Fibroblast of lung (primary cell): ENCODE measurements around the gene MAPT. TPM values are rescaled to one million over a fixed set of nuclear protein-coding genes. Genes with fewer than 3 reads are reported as not detected.

Experiments
- DNase-seq, 2 donors: peaks; one replicate each; pipeline versions ENCODE4 v3.0.0 to v3.0.0-alpha.2; 2010; ENCODE audit warnings: low read depth in 2 of 2
- H2AFZ ChIP-seq: 2 replicates; pipeline ENCODE4 v1.5.1; 2012; ENCODE audit warnings: low read length, control low read depth, inconsistent platforms
- H3K27ac ChIP-seq: 2 replicates; pipeline ENCODE4 v1.5.1; 2011; ENCODE audit warnings: low read length, control low read depth; ENCODE audit not compliant: insufficient read depth
- H3K27me3 ChIP-seq: 2 replicates; pipeline ENCODE4 v1.5.1; 2011; ENCODE audit warnings: mild to moderate bottlenecking, low read length; ENCODE audit not compliant: control insufficient read depth, insufficient read depth
- H3K36me3 ChIP-seq: 2 replicates; pipeline ENCODE4 v1.5.1; 2011; ENCODE audit warnings: low read length; ENCODE audit not compliant: control insufficient read depth, insufficient read depth
- H3K4me1 ChIP-seq: 2 replicates; pipeline ENCODE4 v1.5.1; 2011; ENCODE audit warnings: low read length; ENCODE audit not compliant: control insufficient read depth, insufficient read depth; ENCODE audit errors: extremely low read depth
- H3K4me2 ChIP-seq: 2 replicates; pipeline ENCODE4 v1.5.1; 2011; ENCODE audit warnings: low read length, control low read depth; ENCODE audit not compliant: insufficient read depth; ENCODE audit errors: extremely low read depth
- H3K4me3 ChIP-seq, 4 experiments: fragments of 200-600 bp in 1 of 4; sonication (generic) in 1 of 4; replicated peaks in 1 of 4; 2 replicates each; pipeline ENCODE4 v1.5.1; 2011 to 2016; ENCODE audit warnings: low read length in 4 of 4, low read depth in 3 of 4, mild to moderate bottlenecking in 3 of 4, control low read depth in 2 of 4, inconsistent platforms in 1 of 4, mixed read lengths in 1 of 4; ENCODE audit not compliant: insufficient read depth in 1 of 4; ENCODE audit errors: control extremely low read depth in 1 of 4
- H3K79me2 ChIP-seq: 2 replicates; pipeline ENCODE4 v1.5.1; 2012; ENCODE audit warnings: mild to moderate bottlenecking, low read length, inconsistent platforms; ENCODE audit not compliant: control insufficient read depth, insufficient read depth
- H3K9ac ChIP-seq: 2 replicates; pipeline ENCODE4 v1.5.1; 2011; ENCODE audit warnings: mild to moderate bottlenecking, low read length, control low read depth; ENCODE audit not compliant: insufficient read depth
- H3K9me3 ChIP-seq: 2 replicates; pipeline ENCODE4 v1.5.1; 2012; ENCODE audit warnings: low read depth, low read length; ENCODE audit not compliant: control insufficient read depth, insufficient read depth
- H4K20me1 ChIP-seq: 2 replicates; pipeline ENCODE4 v1.5.1; 2011; ENCODE audit warnings: low read length; ENCODE audit not compliant: control insufficient read depth, insufficient read depth; ENCODE audit errors: extremely low read depth
- CTCF ChIP-seq, 2 donors: IDR thresholded peaks in 1 of 2; conservative IDR thresholded peaks in 1 of 2; 1 replicate in 1 of 2; 2 replicates in 1 of 2; pipeline ENCODE4 v1.5.1; 2011 to 2012; ENCODE audit warnings: low read length in 2 of 2, control low read depth in 1 of 2, inconsistent platforms in 1 of 2, low read depth in 1 of 2, mild to moderate bottlenecking in 1 of 2
- EZH2 ChIP-seq: IDR thresholded peaks from 2 replicates; pipeline ENCODE4 v1.5.1; 2012; ENCODE audit warnings: low read length, control low read depth, mild to moderate bottlenecking; ENCODE audit errors: missing control alignments
- polyA plus RNA-seq, 2 donors: library from polyadenylated mRNA; depleted of rRNA in 1 of 2; stranded (reverse) in 1 of 2; unstranded in 1 of 2; fragments of >200 nt; gene quantifications; 2 replicates each; pipeline ENCODE4 v1.2.1, GENCODE V29; 2011 to 2012; ENCODE audit warnings: missing spikeins in 1 of 2
- total RNA-seq: library from RNA; depleted of rRNA; stranded (reverse); fragments of >200 nt; gene quantifications from 2 replicates; pipeline ENCODE4 v1.2.1, GENCODE V29; 2014

The MAPT gene
- total and polyA plus RNA-seq, 2 donors (not counting 1 experiment from before 2014, with no cell fraction given) = 0.09 to 0.50 TPM

- TF ChIP-seq EZH2 (no peak), CTCF (conservative IDR thresholded peaks at IDR 0.05 in 1 of 2, IDR thresholded peaks at IDR 0.05 in 1 of 2; ENCODE audit: low read depth in 1 of 2, low read length in 2 of 2) (no peak)
- no peak overlapping the region for H3K4me2 ChIP-seq
- H3K27me3 ChIP-seq = no peaks in the 10 kb centered on the region
- no peak overlapping the region for H2AFZ ChIP-seq
- H3K36me3 ChIP-seq = no peaks in the 10 kb centered on the region
- no peak overlapping the region for H3K4me3 ChIP-seq
- no peaks in the 10 kb centered on the region for H3K4me1 ChIP-seq
- H3K9ac ChIP-seq = no peak overlapping the region
- no peaks in the 10 kb centered on the region for H4K20me1 ChIP-seq
- no peak for DNase-seq
- H3K79me2 ChIP-seq = no peaks in the 10 kb centered on the region
- H3K27ac ChIP-seq = no peak overlapping the region
- H3K9me3 ChIP-seq = no peaks in the 10 kb centered on the region
Measured at GRCh38 chr17:45850468-45850867, 43.9 kb upstream of the MAPT start.

- H3K79me2 ChIP-seq = no peaks in the 10 kb centered on the region
- H3K4me2 ChIP-seq = no peak overlapping the region
- no peaks in the 10 kb centered on the region for H3K9me3 ChIP-seq
- H3K36me3 ChIP-seq = no peaks in the 10 kb centered on the region
- H4K20me1 ChIP-seq = no peaks in the 10 kb centered on the region
- TF ChIP-seq EZH2 (no peak), CTCF (conservative IDR thresholded peaks at IDR 0.05 in 1 of 2, IDR thresholded peaks at IDR 0.05 in 1 of 2; ENCODE audit: low read depth in 1 of 2, low read length in 2 of 2) (no peak)
- no peak overlapping the region for H3K27ac ChIP-seq
- H3K4me1 ChIP-seq = no peaks in the 10 kb centered on the region
- no peak for DNase-seq
- H3K9ac ChIP-seq = no peak overlapping the region
- no peaks in the 10 kb centered on the region for H3K27me3 ChIP-seq
- H2AFZ ChIP-seq = no peak overlapping the region
- no peak overlapping the region for H3K4me3 ChIP-seq
Measured at GRCh38 chr17:45851022-45851421, 43.3 kb upstream of the MAPT start.

- Histone ChIP-seq H3K4me2 (no peak overlapping the region), H3K79me2 (no peaks in the 10 kb centered on the region), H4K20me1 (no peaks in the 10 kb centered on the region), H3K36me3 (no peaks in the 10 kb centered on the region), H3K27me3 (no peaks in the 10 kb centered on the region), H3K4me3 (no peak overlapping the region), H3K4me1 (no peaks in the 10 kb centered on the region), H3K9ac (no peak overlapping the region), H2AFZ (no peak overlapping the region), H3K27ac (no peak overlapping the region), H3K9me3 (no peaks in the 10 kb centered on the region)
- TF ChIP-seq EZH2 = no peak
- TF ChIP-seq CTCF (conservative IDR thresholded peaks at IDR 0.05 in 1 of 2, IDR thresholded peaks at IDR 0.05 in 1 of 2; ENCODE audit: low read depth in 1 of 2, low read length in 2 of 2) = no peak
- no peak for DNase-seq
Measured at GRCh38 chr17:45851464-45851863, 42.9 kb upstream of the MAPT start.
